HL-60 (cell line): ENCODE data around the gene ZSCAN1.

Source experiments
- DNase-seq, 2 experiments: peaks; one replicate each; pipeline ENCODE4 v3.0.0-alpha.2; 2010 to 2020; ENCODE audit warnings: low read depth in 1 of 2, low spot score in 1 of 2
- H3K27ac ChIP-seq: fragments of 250-450 bp; sonication (Bioruptor Pico); replicated peaks from 2 replicates; pipeline ENCODE4 v1.5.1; 2020; ENCODE audit warnings: mild to moderate bottlenecking, moderate library complexity
- H3K27me3 ChIP-seq: fragments of 250-450 bp; sonication (Bioruptor Pico); 2 replicates; pipeline ENCODE4 v1.5.1; 2021; ENCODE audit warnings: mild to moderate bottlenecking, moderate library complexity; ENCODE audit not compliant: insufficient read depth, poor library complexity, severe bottlenecking
- H3K4me3 ChIP-seq: replicated peaks from 2 replicates; pipeline ENCODE4 v1.5.1; 2011; ENCODE audit warnings: mild to moderate bottlenecking, control low read depth, low read length; ENCODE audit not compliant: insufficient read depth
- GABPA ChIP-seq: IDR thresholded peaks from 2 replicates; pipeline ENCODE4 v1.6.1; 2012; ENCODE audit warnings: low read depth
- POLR2AphosphoS5 ChIP-seq: IDR thresholded peaks from 2 replicates; pipeline ENCODE4 v1.6.1; 2012; ENCODE audit warnings: low read depth
- SPI1 ChIP-seq: IDR thresholded peaks from 2 replicates; pipeline ENCODE4 v1.6.1; 2012; ENCODE audit warnings: low read depth, mild to moderate bottlenecking, borderline replicate concordance
- TF ChIP-seq, protein P1 (sequence below): IDR thresholded peaks from one replicate; pipeline ENCODE4 v1.5.1; 2011; ENCODE audit warnings: low read length, control low read depth, inconsistent platforms; ENCODE audit not compliant: insufficient read depth
- TF ChIP-seq, protein P2 (sequence below): IDR thresholded peaks from 2 replicates; pipeline ENCODE4 v1.6.1; 2012; ENCODE audit warnings: low read depth; ENCODE audit not compliant: insufficient replicate concordance

ZSCAN1 gene

DNA sequence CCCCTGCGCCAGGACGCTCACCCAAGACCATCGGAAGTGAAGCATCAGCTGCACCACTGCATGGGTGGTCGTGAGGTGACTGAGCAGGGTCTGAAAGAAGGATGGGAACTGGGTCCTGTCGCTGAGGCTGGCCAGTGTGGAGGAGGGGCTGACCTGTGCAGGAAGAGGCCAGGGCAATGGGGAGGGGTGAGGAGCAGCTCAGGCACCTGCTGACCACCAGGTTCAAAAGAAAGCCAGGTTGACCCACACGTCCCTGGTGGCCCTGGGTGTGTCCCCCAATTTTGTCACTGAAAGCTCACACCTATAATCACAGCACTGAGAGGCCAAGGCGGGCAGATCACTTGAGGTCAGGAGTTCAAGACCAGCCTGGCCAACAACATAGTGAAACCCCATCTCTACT lies 13.7 kb upstream of the ZSCAN1 start:
- no peaks in the 10 kb centered on the region for H3K27me3 ChIP-seq
- DNase-seq, result no peak
- no peak overlapping the region for H3K4me3 ChIP-seq
- TF ChIP-seq GABPA (no peak), SPI1 (no peak), POLR2AphosphoS5 (no peak)
- TF ChIP-seq, protein P1, sequence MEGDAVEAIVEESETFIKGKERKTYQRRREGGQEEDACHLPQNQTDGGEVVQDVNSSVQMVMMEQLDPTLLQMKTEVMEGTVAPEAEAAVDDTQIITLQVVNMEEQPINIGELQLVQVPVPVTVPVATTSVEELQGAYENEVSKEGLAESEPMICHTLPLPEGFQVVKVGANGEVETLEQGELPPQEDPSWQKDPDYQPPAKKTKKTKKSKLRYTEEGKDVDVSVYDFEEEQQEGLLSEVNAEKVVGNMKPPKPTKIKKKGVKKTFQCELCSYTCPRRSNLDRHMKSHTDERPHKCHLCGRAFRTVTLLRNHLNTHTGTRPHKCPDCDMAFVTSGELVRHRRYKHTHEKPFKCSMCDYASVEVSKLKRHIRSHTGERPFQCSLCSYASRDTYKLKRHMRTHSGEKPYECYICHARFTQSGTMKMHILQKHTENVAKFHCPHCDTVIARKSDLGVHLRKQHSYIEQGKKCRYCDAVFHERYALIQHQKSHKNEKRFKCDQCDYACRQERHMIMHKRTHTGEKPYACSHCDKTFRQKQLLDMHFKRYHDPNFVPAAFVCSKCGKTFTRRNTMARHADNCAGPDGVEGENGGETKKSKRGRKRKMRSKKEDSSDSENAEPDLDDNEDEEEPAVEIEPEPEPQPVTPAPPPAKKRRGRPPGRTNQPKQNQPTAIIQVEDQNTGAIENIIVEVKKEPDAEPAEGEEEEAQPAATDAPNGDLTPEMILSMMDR, result no peak
- TF ChIP-seq, protein P2, sequence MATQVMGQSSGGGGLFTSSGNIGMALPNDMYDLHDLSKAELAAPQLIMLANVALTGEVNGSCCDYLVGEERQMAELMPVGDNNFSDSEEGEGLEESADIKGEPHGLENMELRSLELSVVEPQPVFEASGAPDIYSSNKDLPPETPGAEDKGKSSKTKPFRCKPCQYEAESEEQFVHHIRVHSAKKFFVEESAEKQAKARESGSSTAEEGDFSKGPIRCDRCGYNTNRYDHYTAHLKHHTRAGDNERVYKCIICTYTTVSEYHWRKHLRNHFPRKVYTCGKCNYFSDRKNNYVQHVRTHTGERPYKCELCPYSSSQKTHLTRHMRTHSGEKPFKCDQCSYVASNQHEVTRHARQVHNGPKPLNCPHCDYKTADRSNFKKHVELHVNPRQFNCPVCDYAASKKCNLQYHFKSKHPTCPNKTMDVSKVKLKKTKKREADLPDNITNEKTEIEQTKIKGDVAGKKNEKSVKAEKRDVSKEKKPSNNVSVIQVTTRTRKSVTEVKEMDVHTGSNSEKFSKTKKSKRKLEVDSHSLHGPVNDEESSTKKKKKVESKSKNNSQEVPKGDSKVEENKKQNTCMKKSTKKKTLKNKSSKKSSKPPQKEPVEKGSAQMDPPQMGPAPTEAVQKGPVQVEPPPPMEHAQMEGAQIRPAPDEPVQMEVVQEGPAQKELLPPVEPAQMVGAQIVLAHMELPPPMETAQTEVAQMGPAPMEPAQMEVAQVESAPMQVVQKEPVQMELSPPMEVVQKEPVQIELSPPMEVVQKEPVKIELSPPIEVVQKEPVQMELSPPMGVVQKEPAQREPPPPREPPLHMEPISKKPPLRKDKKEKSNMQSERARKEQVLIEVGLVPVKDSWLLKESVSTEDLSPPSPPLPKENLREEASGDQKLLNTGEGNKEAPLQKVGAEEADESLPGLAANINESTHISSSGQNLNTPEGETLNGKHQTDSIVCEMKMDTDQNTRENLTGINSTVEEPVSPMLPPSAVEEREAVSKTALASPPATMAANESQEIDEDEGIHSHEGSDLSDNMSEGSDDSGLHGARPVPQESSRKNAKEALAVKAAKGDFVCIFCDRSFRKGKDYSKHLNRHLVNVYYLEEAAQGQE, result no peak
- no peak overlapping the region for H3K27ac ChIP-seq

DNA sequence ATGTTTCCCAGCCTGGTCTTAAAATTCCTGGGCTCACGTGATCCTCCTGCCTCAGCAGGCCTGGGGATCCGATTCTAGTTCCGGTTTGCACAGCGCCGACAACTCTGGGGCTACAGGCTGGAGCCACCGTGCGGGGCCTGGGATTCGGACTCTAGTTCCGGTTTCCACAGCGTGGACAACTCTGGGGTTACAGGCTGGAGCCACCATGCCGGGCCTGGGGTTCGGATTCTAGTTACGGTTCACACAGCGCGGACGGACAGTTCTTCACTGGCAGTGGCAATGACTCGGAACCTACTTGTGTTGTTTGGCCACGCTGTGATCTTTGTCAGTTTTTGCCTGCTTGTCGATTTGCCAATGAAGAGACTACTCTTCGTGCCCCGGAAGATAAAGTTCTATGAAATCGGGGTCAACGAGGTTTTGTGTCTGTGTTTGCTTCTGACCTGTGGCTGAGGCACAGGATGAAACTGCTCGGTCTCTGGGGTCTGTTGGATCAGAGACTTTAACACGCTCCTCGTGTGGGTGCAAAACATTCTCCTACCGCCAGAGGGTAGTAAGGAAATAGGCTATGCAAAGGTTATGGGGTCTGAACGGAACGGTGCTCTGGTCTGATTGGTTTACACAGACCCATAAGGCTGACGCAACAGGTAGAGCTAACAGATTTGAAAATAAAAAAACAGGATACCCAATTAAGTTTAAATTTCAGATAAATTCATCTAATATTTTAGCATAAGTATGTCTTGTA lies 12.1 kb upstream of the ZSCAN1 start:
- Histone ChIP-seq H3K27me3 (no peaks in the 10 kb centered on the region), H3K4me3 (no peak overlapping the region), H3K27ac (no peak overlapping the region)
- TF ChIP-seq, protein P2, result no peak
- TF ChIP-seq GABPA (no peak), SPI1 (no peak), POLR2AphosphoS5 (no peak)
- TF ChIP-seq, protein P1, result no peak
- peak in 1 of 2 experiments; percentile 40 for DNase-seq

DNA sequence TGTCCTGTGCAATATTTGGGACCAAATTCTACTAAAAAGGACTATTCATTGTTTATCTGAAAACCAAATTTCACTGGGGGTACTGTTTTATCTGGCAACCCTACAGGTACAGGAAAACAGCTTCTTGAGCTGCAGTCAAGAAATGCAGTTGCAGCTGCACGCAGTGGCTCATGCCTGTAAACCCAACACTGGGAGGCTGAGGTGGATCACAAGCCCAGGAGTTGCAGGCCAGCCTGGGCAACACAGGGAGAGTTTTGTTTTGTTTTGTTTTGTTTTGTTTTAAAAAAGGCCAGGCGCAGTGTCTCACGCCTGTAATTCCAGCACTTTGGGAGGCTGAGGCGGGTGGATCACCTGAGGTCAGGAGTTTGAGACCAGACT lies 11.6 kb upstream of the ZSCAN1 start:
- TF ChIP-seq SPI1, result no peak
- no peak for TF ChIP-seq GABPA
- TF ChIP-seq, protein P2, result no peak
- Histone ChIP-seq H3K27ac (no peak overlapping the region), H3K4me3 (no peak overlapping the region), H3K27me3 (no peaks in the 10 kb centered on the region)
- no peak for DNase-seq
